Lower leg skin (tissue), 4 donors: ENCODE measurements around the gene CPTP. TPM values are rescaled to one million over a fixed set of nuclear protein-coding genes. Genes with fewer than 3 reads are reported as not detected.

Experiments used
- DNase-seq, 2 donors: peaks; one replicate each; pipeline ENCODE4 v3.0.0-alpha.2; 2019; ENCODE audit warnings: low spot score in 2 of 2
- H3K4me3 ChIP-seq: fragments of 200-600 bp; sonication (generic); 2 replicates; pipeline ENCODE4 v1.5.1; 2017; ENCODE audit warnings: mild to moderate bottlenecking, low read depth; ENCODE audit not compliant: poor library complexity, severe bottlenecking
- POLR2A ChIP-seq, 2 donors: fragments of 450-650 bp; IDR thresholded peaks; one replicate each; pipeline ENCODE4 v1.6.1; 2016 to 2017; ENCODE audit warnings: antibody characterized with exemption in 2 of 2, mild to moderate bottlenecking in 1 of 2, moderate library complexity in 1 of 2
- WGBS, 2 donors: methylation state at CpG; one replicate each; pipeline ENCODE4 v1.1.5; 2018; 5-methylcytosine and 5-hydroxymethylcytosine counted together
- intact Hi-C: fragments of 100-400 bp; cut with DNase I; formaldehyde crosslinking; loops from one replicate; pipeline ENCODE4 v1.15.0; 2023; ENCODE audit warnings: low total_unique reads
- total RNA-seq, 4 donors: library from RNA; depleted of rRNA; stranded (reverse); fragments of >200 nt; gene quantifications; one replicate each; pipeline ENCODE4 v1.1.0, GENCODE V29; 2016
- TF ChIP-seq, protein P1 (sequence below), 3 donors: fragments of 450-650 bp; IDR thresholded peaks; one replicate each; pipeline ENCODE4 v1.5.1; 2016; ENCODE audit warnings: antibody characterized with exemption in 3 of 3, mild to moderate bottlenecking in 3 of 3, moderate library complexity in 2 of 3

The CPTP gene
- total RNA-seq, 4 donors from 2014 or later, result 51.0 to 62.9 (median 57.4) TPM

DNA sequence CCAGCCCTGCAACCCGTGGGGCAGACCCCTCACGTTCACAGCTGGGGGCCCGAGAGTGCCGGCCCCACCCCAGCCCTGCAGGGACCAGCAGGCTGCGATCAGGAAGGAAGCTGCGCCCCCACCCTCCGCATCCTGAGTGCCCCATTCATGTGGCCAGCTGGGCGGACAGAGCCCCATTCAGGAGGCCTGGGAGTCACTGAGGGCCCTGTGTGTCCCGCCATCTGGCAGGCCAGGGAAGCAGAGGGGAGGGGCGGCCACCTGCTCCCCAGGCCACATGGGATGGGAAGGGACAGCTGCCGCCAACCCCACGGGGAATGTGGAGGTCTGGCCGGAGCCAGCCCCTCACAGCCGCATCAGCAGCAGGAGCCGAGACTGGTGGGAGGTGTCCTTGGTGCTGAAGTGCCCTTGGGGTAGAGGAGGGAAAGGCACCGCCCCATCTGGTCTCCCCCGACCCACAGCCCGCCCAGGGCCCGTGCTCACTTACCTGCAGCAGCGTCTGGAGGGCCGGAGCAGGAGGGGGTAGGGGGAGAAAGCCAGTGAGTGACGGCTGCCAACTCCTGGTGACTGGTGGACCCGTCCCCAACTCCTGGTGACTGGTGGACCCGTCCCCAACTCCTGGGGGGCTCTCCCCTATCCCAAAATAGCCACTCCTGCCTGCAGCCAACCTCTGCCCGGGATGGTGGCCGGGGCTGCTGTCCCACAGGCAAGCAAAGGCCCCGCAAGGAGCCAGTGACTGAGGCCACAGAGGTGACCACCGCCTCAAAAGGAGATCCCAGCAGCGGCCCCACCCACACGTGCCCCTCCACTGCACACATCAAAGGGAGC is 25.5 kb upstream of the CPTP start:
- no peak overlapping the region for H3K4me3 ChIP-seq
- intact Hi-C loops, result no loop called here
- WGBS, 2 donors, result 76 to 78% methylated on average over 19 to 22 of the region's 30 CpGs
- TF ChIP-seq POLR2A (IDR thresholded peaks at IDR 0.05), result no peak
- TF ChIP-seq, protein P1, sequence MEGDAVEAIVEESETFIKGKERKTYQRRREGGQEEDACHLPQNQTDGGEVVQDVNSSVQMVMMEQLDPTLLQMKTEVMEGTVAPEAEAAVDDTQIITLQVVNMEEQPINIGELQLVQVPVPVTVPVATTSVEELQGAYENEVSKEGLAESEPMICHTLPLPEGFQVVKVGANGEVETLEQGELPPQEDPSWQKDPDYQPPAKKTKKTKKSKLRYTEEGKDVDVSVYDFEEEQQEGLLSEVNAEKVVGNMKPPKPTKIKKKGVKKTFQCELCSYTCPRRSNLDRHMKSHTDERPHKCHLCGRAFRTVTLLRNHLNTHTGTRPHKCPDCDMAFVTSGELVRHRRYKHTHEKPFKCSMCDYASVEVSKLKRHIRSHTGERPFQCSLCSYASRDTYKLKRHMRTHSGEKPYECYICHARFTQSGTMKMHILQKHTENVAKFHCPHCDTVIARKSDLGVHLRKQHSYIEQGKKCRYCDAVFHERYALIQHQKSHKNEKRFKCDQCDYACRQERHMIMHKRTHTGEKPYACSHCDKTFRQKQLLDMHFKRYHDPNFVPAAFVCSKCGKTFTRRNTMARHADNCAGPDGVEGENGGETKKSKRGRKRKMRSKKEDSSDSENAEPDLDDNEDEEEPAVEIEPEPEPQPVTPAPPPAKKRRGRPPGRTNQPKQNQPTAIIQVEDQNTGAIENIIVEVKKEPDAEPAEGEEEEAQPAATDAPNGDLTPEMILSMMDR (IDR thresholded peaks at IDR 0.05), result no peak
- no peak for DNase-seq

DNA sequence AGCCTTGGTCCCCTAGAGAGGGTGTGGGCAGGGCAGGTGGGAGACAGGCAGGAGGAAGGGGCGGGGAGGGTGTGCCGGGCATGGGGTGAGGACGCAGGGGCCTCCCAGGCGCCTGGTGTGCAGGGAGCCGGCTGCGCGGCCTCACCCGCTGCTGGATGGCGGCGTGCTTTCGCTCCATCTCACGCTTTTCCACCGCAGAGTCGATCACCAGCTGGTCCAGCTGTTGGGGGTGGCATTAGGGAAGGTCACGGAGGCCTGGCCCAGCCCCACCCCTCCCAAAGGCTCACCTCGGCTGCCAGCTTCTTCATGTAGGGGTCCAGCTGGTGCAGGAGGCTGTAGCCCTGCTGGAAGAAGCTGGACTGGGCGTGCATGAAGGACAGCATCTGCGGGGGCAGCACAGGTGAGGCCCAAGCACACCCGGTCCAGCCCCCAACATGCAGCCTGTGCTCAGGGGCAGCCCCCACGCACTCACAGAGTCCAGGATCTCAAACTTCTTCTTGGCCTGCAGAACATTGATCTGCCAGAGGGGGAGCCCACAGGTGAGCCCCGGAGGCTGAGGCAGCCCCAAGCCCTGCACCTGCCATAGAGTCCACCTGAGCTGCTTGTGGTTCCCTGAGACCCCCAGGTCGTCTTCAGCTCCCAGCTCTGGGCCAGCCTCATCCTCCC is 24.8 kb upstream of the CPTP start:
- no peak for TF ChIP-seq POLR2A (IDR thresholded peaks at IDR 0.05)
- TF ChIP-seq, protein P1 (IDR thresholded peaks at IDR 0.05), result no peak
- DNase-seq, result no peak
- WGBS, 2 donors, result 91% methylated on average over 16 to 19 of the region's 22 CpGs
- no peak overlapping the region for H3K4me3 ChIP-seq
- intact Hi-C loops, result no loop called here

DNA sequence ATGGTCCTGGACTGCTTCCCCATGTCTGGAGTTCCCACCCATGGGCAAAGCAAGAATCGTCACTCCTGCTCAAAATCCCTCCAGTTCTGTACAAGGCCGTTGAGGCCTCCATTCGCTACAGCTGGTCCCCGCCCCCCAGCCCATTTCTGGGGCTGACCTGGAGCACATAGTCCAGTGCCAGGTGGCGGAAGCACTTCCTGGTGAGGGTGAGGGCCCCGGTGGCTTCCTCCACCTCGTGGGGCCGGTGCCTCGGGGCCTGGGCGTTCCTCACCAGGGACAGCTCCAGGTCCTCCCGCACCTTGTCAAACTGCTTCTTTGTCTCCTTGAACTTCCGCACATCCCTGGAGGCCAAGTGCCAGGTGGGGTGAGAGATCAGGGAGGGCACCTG is 24.3 kb upstream of the CPTP start:
- DNase-seq, result no peak
- WGBS, 2 donors, result 80 to 86% methylated on average over 9 to 11 of the region's 12 CpGs
- intact Hi-C loops, result no loop called here
- TF ChIP-seq POLR2A (IDR thresholded peaks at IDR 0.05), result no peak
- TF ChIP-seq, protein P1 (IDR thresholded peaks at IDR 0.05), result no peak
- H3K4me3 ChIP-seq, result no peak overlapping the region

DNA sequence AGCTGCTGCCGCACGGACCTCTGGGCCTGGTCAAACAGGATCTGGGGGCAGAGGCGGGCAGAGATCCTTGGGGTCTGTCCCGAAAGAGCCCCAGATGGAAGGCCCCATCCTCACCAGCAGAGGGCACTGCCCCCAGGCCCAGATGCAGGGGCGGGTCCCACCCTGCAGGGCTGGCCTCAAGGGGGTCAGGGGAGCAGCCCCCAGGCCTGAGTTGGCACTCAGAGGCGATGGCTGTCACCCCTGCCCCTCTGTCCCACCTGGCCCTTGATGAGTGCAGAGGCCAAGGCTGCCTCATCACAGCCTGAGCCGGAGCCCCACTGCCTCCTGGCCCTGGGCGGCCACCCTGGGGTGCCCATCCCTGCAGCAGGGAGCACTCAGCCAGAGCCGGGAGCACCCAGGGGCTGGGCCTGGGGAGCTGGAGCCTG is 22.6 kb upstream of the CPTP start:
- DNase-seq, result no peak
- no peak overlapping the region for H3K4me3 ChIP-seq
- 91 to 92% methylated on average over 4 of the region's 9 CpGs for WGBS, 2 donors
- TF ChIP-seq POLR2A (IDR thresholded peaks at IDR 0.05), result no peak
- TF ChIP-seq, protein P1 (IDR thresholded peaks at IDR 0.05), result no peak
- intact Hi-C loops, result no loop called here

DNA sequence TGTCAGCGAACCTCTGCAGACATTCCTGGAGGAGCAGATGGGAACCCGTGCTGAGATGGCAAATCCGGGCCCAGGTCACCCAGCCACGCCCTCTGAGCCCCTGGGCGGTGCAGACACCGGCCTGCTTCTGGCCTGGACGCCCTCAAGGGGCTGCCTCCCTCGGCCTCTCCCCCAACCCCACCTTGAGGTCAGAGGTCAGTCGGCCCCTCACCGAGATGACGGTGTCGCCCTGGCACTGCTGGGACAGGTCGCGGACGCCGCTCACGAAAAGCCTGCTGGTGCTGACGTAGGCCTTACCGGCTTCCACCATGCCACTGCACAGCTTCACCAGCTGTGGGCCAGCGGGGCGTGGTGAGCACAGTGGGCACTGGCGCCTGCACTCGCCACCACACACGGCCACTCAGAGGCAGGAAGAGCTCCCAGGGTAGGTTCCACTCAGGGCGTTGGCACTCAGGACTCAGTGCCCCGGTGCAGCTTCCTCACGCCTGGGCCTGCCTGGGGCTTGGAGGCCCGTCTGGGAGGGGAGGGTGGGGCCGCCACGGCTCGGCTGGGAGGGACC is 21.6 kb upstream of the CPTP start:
- 40 to 54% methylated on average over 6 to 21 of the region's 31 CpGs for WGBS, 2 donors
- no peak overlapping the region for H3K4me3 ChIP-seq
- TF ChIP-seq POLR2A (IDR thresholded peaks at IDR 0.05), result no peak
- TF ChIP-seq, protein P1 (IDR thresholded peaks at IDR 0.05), result no peak
- intact Hi-C loops, result no loop called here
- no peak for DNase-seq
